Occipital lobe (tissue), 2 donors: Measurements from ENCODE around the gene PHEX. TPM values are rescaled to one million over a fixed set of nuclear protein-coding genes. Genes with fewer than 3 reads are reported as not detected.
A peak's percentile ranks its signal among the peaks of the same experiment; 100 is the strongest.

Source experiments
- DNase-seq: peaks from one replicate; lab custom pipeline; 2025; lab: John Stamatoyannopoulos, UW
- total RNA-seq: library from RNA; depleted of rRNA; stranded (reverse); fragments of >200 nt; gene quantifications from one replicate; pipeline ENCODE4 v1.2.3, GENCODE V29; 2014

Gene PHEX
- total RNA-seq, 1 donor from 2014 or later = 1.7 TPM

DNA sequence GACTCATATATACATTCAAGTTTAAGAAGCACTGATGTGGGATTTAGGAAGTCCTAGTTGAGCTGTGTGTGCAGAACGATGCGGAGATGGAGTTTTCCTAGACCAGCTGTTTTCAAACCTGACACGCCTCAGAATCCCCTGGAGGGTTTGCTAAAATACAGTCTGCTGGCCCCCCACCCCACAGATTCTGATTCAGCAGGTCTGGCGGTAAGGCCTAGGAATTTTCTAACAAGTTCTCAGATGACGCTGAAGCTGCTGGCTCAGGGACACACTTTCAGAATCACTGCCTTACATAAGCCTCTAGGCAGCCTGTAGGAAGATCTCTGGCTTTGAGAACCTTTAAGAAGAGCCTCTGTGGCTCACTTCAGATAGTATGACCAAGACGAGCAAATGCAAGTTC, 73.1 kb downstream of the PHEX start:
- no peak for DNase-seq

DNA sequence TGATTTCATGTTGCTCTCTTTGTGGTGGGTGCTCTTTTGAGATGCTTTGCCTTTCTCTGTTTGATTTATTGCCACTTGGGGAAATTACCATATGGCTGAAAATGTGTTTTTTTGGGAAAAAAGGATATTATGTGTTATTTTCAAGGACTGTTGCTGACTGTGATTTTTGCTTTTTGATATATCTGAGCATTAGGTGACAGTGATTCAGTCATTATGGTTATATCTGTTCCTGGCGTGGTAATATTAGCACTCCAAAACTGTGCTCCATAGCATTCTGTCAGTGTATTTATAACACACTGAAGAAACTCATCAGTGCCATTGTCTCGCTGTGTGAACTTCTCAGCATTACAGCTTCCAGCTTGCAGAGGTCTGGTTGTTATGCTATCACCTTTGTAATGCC, 73.8 kb downstream of the PHEX start:
- no peak for DNase-seq

DNA sequence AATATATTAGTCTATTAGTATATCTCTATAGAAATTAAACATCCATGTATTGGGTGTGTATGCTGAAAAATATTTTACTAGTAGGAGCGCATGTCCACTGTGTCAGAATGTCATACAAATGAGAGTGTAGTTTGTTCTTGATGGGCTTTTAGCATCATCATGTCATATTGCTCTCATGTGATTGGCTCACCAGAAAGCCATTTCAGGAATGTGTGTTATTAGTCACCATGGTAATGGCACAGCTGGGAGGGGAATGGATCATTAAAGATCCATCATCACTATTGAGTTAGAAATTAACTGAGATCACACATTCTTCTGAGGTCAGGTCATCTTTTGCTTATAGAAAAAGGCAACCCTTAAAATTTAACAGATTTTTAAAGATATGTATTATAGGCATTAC, 77.3 kb downstream of the PHEX start:
- no peak for DNase-seq

DNA sequence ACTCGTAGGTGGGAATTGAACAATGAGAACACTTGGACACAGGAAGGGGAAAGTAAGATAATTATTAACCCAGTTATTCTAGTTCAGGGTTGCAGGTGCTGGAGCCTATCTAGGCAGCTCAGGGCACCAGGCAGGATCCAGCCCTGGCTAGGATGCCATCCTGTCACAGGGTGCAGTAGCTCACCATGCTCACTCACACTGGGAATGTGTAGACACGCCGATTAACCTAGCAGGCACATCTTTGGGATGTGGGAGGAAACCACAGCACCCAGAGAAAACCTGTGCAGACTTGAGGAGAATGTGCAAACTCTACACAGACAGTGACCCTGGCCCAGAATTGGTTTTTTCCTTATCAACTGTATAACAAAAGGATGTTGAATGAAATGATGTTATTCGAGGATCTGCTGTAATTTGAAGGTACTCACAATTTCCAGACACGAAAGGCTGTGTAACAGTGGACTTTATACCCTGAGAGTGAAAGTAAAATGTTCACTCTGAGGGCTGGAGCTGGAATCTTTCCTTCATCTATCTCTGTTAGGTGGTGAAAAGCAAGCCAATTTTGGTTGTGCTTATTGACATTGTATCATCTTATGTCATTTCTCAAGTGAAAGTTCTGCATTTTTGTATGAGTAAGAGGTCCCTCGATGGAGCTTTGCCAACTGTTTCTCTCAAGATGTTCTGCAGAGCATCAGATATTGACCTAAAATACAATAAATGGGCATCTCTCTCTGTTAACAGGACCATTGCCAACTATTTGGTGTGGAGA, 78.8 kb downstream of the PHEX start:
- DNase-seq = no peak

DNA sequence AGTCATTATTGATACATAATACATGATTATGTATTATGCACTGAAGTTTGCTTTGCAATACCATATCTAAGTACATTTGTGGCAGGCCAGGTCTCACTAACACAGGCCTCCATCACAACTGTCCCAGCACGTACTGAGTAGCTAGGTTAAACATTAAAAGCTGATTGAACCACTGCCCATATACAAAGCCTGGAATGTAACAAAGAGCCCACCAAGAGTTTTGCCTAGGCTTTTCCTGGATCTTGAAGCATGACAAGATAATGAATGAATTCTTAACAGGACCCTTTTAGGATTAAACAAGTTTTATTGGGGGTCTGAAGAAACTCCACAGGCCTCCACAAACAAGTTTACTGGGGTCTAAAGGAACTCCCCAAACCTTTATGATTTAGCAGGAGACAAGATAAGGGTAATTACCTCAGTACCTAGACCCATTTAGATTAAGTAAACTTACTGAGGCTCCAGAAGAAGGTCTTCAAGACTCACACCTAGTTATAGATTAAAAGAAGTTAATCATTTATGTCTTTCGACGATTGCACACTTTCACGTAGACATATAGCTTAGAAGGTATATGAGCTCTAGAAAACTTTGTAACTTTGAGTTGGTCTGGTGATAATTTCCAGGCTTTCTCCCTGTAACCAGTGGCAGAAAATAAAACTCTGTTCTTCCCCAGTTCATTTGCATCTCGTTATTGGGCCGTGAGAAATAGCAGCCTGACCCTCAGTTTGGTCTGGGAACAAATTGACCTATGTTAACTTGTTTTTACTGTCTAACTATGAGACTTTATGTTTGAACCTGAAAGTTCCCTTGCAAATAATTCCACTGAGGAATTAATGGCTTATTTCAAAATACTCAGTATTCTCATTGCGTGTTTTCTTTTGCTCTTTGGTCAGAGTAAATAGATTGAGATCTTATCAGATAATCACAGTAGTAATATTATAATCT, 84.8 kb downstream of the PHEX start:
- no peak for DNase-seq

DNA sequence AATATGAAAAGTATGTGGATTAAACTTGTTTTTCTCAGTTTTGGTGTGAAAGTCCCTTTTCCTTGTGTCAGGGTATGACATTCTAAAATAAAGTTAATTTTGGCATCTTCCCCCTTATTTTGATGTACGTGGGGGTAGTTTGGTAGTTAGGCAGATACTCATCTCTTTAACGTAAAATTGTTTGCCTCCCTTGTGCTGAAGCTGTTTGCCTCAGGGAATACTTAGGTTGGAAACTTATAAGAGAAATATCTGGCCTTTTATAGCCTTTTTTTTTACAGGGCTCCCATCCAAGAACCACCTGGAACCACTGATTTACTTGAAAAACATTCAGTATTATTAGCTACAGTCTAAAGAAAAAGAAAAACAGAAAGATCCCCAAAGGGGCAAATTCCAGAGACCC, 85.5 kb downstream of the PHEX start:
- no peak for DNase-seq

DNA sequence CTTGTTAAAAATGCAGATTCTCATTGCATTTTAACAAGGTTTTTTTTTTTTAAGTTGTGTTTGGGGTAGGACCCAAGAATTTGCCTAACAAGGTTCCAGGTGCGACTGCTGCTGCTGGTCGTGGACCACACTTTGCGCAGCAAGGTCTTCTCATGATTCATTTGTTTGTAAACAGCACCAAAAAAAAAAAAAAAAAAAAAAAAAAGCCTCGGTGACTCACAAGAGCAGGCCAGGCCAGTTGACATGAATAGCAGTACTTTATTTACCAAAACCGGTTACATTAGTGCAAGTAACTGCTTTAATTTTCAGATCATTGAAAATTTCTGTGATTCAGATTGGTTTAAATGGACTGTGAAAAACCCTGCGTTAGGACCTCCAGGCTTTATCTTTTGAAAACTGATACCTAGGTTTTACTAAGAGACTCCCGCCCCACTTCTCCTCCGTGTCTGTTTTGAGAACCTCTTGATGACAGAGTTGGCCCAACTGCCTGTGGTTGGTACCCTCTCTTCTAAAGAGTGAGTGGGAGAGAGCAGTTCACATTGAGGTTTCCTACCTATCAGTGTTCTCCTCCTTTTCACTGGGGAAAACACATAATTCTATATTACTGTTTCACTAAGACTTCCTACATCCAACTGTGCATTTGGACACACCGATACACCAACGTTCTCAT, 86.2 kb downstream of the PHEX start:
- no peak for DNase-seq

DNA sequence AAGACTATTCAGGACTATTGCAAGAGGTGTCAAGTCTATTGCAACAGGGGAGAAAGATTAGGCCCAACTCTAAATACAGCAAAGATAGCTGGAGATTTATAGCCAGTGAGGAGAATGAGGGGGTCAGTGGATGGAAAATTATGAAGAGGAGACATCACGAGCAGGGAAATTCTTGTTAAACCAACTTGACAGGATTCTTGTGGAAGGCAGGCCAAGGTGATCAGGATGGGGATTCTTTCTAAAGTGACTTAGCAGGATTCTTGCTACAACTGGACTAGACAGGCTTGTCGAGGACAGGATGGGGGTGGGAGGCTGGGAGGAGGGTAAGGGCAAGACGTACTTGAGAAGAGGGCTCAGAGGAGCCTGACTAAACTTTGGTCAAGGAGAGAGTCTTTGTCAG, 89.0 kb downstream of the PHEX start:
- DNase-seq = no peak

DNA sequence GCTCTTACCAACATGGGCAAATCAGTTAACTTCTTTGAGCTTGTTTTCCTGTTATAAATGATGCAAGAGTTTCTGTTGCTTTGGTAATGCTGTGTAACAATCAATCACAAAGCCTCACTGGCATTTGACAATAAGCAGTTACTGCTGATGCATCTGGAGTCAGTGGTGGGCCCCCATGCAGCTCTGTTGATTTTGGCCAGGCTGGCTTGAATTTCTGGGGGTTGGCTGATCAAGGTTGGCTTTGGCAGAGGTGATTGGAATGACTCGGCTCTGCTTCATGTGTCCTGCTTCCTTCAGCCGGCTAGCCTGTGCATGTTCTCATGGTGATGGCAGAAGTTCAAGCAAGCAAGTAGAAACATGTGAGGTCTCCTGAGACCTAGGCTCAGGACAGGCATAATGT, 90.4 kb downstream of the PHEX start:
- DNase-seq = no peak

DNA sequence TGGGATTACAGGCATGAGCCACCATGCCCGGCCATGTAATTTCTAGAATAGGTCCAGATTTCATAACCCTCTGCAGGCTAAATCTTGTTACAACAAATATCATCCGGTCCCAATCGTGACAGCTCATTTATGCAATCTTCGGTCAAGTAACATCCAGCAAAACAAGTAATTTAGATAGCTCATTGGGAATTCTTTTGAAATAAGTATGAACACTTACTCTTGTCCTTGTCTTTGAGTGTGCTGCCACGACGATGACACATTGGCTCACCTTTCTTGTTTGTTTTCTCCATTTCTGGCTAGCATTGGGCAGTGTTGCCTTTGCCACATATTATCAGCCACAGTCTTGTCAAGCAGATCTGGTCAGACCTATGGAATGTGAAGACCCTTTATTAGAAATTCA, 92.0 kb downstream of the PHEX start:
- DNase-seq = no peak

DNA sequence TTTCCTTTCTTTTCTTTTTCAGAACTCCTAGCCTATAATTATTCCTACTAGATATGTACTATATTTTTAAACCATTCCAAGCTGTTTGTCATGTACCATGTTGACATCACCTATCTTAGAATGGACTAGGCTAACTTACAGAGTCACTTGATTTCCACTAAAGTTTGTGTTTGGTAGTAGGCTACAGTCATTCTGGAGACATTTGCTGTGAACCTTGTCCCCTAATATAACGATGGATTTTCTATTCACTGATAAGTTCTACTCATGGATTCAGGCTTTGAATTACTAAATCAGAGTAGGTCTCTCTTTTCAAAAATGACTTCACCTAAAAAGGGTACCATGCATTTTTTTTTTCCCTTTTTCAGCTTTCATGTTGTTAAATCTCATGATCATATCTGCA, 93.4 kb downstream of the PHEX start:
- DNase-seq = no peak

DNA sequence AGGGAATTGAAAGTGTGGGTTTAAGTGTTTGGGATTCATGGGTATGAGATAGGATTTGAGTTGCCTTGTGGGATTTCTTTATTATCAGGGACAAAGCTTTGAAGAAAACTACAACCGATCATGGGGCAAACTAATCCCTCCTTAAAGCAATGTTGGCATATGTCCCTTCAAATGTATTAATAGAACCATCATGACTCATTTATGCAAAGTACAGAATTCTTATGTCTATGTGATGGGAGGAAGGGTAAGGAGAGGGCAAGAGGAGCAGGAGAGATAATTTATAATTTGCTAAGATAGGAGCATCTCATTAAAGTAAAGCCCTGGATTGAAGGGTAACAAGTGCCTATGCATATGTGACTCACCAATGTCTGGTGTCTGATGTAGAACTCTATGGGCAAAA, 94.2 kb downstream of the PHEX start:
- no peak for DNase-seq

DNA sequence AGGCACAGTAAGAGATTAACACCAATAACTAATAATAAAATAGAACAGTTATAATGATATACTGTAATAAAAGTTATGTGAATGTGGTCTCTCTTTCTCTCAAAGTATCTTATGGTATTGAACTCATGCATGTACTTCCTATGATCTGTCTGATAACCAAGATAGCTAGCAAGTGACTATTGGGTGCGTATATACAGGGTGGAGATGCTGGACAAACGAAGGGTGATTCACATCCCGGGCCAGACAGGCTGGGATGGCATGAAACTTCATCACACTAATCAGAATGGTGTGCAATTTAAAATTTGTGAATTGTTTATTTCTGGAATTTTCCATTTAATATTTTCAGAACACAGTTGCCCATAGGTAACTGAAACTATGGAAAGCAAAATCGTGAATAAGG, 96.8 kb downstream of the PHEX start:
- no peak for DNase-seq

DNA sequence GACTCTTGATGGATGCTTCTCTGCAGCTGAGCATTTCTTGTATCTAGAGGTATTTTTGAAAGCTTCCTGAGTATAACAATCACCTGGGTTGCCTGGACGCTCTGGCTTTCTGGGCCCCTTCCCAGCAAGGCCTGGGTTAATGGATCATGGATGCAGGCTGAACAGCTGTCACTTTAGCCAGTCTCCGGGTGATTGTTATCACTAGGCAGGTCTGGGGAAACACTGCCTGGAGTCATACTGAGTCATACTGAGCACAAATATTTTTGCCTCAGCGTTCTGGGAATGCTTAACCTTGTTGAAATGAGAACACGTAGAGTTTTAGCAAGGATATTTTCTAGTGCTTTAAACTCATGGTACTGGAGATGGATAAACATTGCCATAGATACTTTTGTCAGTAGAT, 102.6 kb downstream of the PHEX start:
- no peak for DNase-seq

DNA sequence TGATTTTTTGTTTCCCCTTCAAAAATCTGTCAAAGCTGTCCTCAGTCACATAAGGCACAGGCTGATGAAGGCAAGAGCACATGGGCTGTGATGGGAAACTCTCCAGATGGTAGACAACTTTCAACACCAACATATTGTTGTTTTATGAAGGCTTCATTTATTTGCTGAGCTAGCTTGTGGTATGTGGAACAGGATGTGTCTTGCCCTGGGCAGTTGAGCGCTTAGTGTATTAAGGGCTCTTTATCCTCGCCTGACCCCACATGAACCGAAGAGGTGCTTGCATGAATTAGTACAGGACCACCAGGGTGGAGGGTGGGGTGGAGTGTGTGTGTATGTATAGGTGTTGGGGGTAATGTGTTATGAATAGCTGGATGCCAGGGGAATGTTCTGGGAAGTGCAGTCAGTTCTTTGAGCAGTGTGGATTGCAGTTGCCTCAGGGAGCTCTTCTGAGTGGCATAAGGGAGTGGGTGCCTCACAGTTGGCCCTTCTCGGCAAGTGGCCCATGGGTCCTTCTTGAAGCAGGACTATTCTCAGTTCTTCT, 103.1 kb downstream of the PHEX start:
- no peak for DNase-seq

DNA sequence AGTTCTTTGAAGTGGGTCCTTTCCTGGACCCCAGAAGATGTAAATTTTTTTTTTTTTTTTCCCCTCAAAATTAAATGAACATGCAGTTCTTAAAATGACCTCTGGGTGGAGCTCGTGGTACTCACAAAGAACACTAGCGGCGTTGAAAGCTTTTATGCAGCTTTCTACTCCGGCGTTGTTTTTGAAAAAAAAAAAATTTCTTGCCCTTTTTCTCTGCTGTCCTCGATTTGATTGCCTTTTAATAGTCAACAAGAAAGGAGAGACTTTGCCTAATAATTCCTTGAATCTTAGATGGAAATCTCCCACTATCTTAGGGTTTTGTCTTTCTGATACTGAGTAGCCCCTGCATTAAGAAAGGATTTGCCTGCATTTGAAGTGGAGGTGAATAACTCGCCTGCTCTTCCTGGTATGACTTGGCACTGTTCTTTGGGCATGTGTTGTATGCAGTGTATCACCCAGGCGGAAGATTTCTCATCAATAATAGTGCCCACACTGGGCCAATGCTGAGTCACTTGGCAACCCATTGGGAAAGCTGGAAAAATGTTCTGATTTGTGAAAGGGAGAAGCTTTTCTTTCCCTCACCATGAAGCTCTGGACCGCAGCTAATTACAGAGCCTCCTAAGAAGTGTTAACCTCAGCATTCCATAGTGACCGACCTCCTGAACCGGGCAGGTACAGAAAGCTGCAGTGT, 104.0 kb downstream of the PHEX start:
- peak; percentile 6 for DNase-seq

DNA sequence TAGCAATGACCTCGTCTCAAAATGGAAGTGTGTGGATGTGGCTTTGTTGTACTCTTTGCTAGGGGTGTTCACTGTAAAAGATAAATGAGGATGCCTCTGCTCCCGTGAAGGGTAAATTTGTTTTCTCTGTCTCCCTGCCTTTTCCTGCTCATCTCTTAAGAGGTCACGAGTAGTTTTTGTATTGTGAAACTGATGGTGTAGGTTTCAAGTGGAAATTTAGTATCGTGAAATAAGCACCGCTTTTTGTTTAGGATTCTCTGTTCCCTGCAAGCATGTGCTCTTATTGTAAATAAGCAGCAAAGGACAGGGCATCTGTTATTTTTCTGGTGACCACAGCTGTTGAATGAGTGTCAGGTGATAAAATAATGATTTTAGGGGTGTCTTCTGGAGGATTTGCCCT, 104.6 kb downstream of the PHEX start:
- DNase-seq = no peak

DNA sequence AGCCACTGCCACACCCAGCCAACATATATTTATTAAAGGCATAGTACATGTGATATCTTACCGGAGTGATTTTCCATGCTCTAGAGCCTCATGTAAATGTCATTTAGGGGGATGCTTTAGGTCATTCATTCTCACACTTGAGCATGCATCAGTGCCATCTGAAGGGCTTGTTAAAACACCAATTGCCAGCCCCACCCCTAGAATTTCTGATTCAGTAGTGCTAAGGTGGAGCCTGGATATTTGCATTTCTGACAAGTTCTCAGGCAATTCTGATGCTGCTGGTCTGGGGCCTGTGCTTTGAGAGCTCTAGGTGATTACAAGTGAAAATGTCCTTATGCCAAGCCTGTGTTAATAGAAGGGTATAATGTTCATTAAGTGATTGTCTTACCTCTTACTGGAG, 107.7 kb downstream of the PHEX start:
- no peak for DNase-seq

DNA sequence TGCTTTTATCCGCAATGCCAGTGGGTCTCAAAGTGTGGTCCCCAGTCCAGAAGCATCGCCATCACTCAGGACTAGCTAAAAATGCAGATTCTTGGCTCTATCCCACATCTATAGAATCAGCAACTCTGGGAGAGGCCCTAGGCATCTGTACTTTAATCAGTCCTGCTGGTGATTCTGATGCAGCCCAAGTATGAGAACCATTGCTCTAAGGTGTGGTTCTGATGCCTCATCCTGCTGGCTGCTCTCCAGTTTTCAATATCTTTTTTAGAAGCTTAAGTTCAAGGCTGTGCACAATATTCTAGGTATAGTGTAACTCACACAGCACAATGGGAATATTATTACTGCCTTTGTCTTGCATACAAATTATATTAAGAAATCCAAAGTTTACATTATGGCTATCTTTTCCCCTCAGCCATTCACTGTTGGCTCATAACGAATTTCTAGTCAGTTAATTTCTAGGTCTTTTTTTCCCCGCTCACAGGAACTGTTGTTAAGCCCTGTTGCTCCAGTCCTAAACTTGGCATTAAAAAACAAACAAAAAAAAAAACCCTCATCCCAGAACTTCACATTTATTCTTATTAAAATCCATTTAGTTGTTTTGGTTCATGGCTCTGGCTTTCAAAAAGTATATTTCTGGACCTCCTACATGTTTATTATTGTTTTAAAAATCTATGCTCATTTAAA, 109.1 kb downstream of the PHEX start:
- no peak for DNase-seq

DNA sequence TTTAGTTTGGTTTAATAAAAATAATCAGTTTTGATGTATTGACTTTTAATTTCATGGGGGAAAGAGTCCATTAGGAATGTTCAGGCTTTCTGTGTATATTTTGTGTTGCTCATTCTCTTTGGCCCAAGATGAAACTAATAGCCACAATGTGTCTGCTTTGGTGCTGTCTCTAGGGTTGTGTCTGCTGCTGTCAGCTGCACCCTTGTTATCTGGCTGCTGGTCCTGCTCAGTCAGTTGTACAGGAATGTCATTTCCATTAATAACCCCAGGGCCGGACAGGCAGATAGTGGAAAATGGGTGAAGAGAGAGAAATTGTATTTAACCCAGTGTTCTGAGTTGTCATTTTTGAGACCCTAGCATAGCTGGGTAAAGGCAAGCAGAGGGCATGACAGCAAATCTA, 115.1 kb downstream of the PHEX start:
- DNase-seq = no peak

DNA sequence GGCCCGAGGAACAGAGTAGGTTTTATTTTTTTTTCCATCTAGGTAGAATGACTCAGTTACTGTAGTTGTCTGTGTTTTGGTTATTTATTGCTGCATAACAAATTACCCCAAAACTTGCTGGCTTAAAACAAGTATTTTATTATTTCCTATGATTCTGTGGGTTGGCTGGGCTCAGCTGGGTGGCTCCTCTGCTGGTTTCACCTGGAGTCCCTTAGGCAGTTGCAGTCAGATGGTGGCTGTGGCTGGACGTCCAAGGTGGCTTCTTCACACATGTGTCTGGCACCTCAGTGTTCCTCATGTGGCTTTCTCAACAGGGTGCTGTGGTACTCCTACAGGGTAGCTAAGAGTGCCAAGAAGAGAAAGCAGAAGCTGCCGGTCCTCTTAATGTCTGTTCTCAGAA, 115.8 kb downstream of the PHEX start:
- no peak for DNase-seq
